Glutamatergic neuron (in vitro differentiated cells): ENCODE data around the gene ACAD10. TPM values are rescaled to one million over a fixed set of nuclear protein-coding genes. Genes with fewer than 3 reads are reported as not detected.

Experiments
- DNase-seq: peaks from one replicate; pipeline ENCODE4 v3.0.0; 2022
- H3K27ac Mint-ChIP-seq: one replicate; pipeline ENCODE4 v1.8.0; 2020; ENCODE audit warnings: mild to moderate bottlenecking, mixed read lengths, inconsistent platforms; ENCODE audit not compliant: unreplicated experiment
- H3K27me3 Mint-ChIP-seq: one replicate; pipeline ENCODE4 v1.8.0; 2020; ENCODE audit warnings: mild to moderate bottlenecking, moderate library complexity, mixed read lengths, inconsistent platforms; ENCODE audit not compliant: unreplicated experiment
- H3K36me3 Mint-ChIP-seq: one replicate; pipeline ENCODE4 v1.8.0; 2020; ENCODE audit warnings: mild to moderate bottlenecking, mixed read lengths, inconsistent platforms; ENCODE audit not compliant: unreplicated experiment
- H3K4me1 Mint-ChIP-seq: one replicate; pipeline ENCODE4 v1.8.0; 2020; ENCODE audit warnings: mild to moderate bottlenecking, low read depth, mixed read lengths, inconsistent platforms; ENCODE audit not compliant: unreplicated experiment
- H3K4me3 Mint-ChIP-seq: one replicate; pipeline ENCODE4 v1.8.0; 2020; ENCODE audit warnings: mild to moderate bottlenecking, mixed read lengths, inconsistent platforms; ENCODE audit not compliant: unreplicated experiment
- H3K9me3 Mint-ChIP-seq: one replicate; pipeline ENCODE4 v1.8.0; 2020; ENCODE audit warnings: mild to moderate bottlenecking, moderate library complexity, mixed read lengths, inconsistent platforms; ENCODE audit not compliant: unreplicated experiment
- CTCF ChIP-seq: fragments of 200-600 bp; sonication (generic); IDR thresholded peaks from one replicate; pipeline ENCODE4 v1.5.0; 2021; ENCODE audit not compliant: partially characterized antibody, unreplicated experiment
- microRNA-seq: library from miRNA; unstranded; fragments of <30 nt; microRNA quantifications from one replicate; pipeline ENCODE4, GENCODE V29; 2020; ENCODE audit not compliant: unreplicated experiment
- total RNA-seq: library from RNA; stranded (reverse); fragmentation: NEBNext Ultra II Directional; extraction: Animal tissue kit (Norgen Biotek cat#: 25700); gene quantifications from one replicate; pipeline ENCODE4 v1.2.1, GENCODE V29; 2021; ENCODE audit not compliant: unreplicated experiment

ACAD10 gene
- total RNA-seq, 1 donor from 2014 or later = 35.9 TPM

- Mint-ChIP-seq H3K9me3 (no peaks in the 10 kb centered on the region), H3K27me3 (no peaks in the 10 kb centered on the region), H3K27ac (no peak overlapping the region), H3K4me1 (no peaks in the 10 kb centered on the region), H3K36me3 (no peaks in the 10 kb centered on the region), H3K4me3 (no peak overlapping the region)
- TF ChIP-seq CTCF = no peak
- DNase-seq = no peak
Measured at GRCh38 chr12:111806304-111806703, 120.5 kb downstream of the ACAD10 start.

Small RNAs within 50 kb of the gene (microRNA-seq; reads per million reads assigned to microRNA genes)
- 0.55 reads per million for gene MIR6761

Other genes with a start within 250 kb of the ACAD10 start
- gene ATXN2, start 86.7 kb upstream of the ACAD10 start, total RNA-seq = 80.8 TPM
- 26.1 TPM for gene BRAP, start 97 bp upstream of the ACAD10 start, total RNA-seq
- 55.2 TPM for gene ALDH2, start 80.9 kb downstream of the ACAD10 start, total RNA-seq
- 125 TPM for gene MAPKAPK5, start 156.2 kb downstream of the ACAD10 start, total RNA-seq